GM18505 (cell line): ENCODE results near the gene ST3GAL2.
A peak's percentile ranks its signal among the peaks of the same experiment; 100 is the strongest.
"Not testable (repeated sequence)": the region's sequence is repeated elsewhere in the genome, so short reads cannot be mapped to it uniquely, and the experiment has no call there.

Experiments used
- ATAC-seq: cut with Tn5 transposase; IDR thresholded peaks from one replicate; pipeline ENCODE4 v1.9.1; 2021; ENCODE audit not compliant: unreplicated experiment
- POLR2A ChIP-seq: IDR thresholded peaks from 4 replicates; pipeline ENCODE4 v1.6.1; 2011; ENCODE audit warnings: borderline replicate concordance; ENCODE audit not compliant: insufficient read depth, insufficient read length; ENCODE audit errors: extremely low read depth

ST3GAL2 gene

GRCh38 chr16:70427786-70428177 is 11.1 kb downstream of the ST3GAL2 start:
- TF ChIP-seq POLR2A, result no peak
- no peak for ATAC-seq

- no peak for ATAC-seq
- no peak for TF ChIP-seq POLR2A
Measured at GRCh38 chr16:70422543-70422942, 16.4 kb downstream of the ST3GAL2 start.

- ATAC-seq, result no peak
Measured at GRCh38 chr16:70421473-70422311, 17.2 kb downstream of the ST3GAL2 start.

GRCh38 chr16:70421014-70421413 is 17.9 kb downstream of the ST3GAL2 start:
- no peak for ATAC-seq
- TF ChIP-seq POLR2A, result no peak

More at GRCh38 chr16:70421473-70422311, 17.2 kb downstream of the ST3GAL2 start:
- no peak for TF ChIP-seq POLR2A

GRCh38 chr16:70419384-70420327 is 19.2 kb downstream of the ST3GAL2 start:
- ATAC-seq, result no peak
- no peak for TF ChIP-seq POLR2A

GRCh38 chr16:70418993-70419318 is 19.9 kb downstream of the ST3GAL2 start:
- no peak for ATAC-seq

GRCh38 chr16:70418274-70418992 is 20.5 kb downstream of the ST3GAL2 start:
- ATAC-seq, result no peak
- no peak for TF ChIP-seq POLR2A

More at GRCh38 chr16:70418993-70419318, 19.9 kb downstream of the ST3GAL2 start:
- no peak for TF ChIP-seq POLR2A

- ATAC-seq, result no peak
- no peak for TF ChIP-seq POLR2A
Measured at GRCh38 chr16:70417661-70418060, 21.2 kb downstream of the ST3GAL2 start.

GRCh38 chr16:70416748-70417616 is 21.9 kb downstream of the ST3GAL2 start:
- peak; percentile 74 for ATAC-seq
- TF ChIP-seq POLR2A, result peak; percentile 20

- not testable (repeated sequence) for ATAC-seq
Measured at GRCh38 chr16:70413572-70413971, 25.3 kb downstream of the ST3GAL2 start.

- no peak for TF ChIP-seq POLR2A
- no peak for ATAC-seq
Measured at GRCh38 chr16:70412385-70412784, 26.5 kb downstream of the ST3GAL2 start.

GRCh38 chr16:70410734-70411133 is 28.2 kb downstream of the ST3GAL2 start:
- no peak for TF ChIP-seq POLR2A
- ATAC-seq, result no peak
